Activated T-cell treated with anti-CD3 and anti-CD28 coated beads, Interleukin-2, amount 50 U/mL, for 72 hours (primary cell): Measurements from ENCODE around the gene TBC1D19. TPM values are rescaled to one million over a fixed set of nuclear protein-coding genes. Genes with fewer than 3 reads are reported as not detected.
"Not testable (repeated sequence)": the region's sequence is repeated elsewhere in the genome, so short reads cannot be mapped to it uniquely, and the experiment has no call there.

ENCODE experiments used
- ATAC-seq, 2 donors: fragments of 150-1000 bp; cut with Tn5 transposase; replicated peaks in 1 of 2; 2 replicates each; pipeline ENCODE4 v1.10.0; 2021; ENCODE audit warnings: moderate library complexity in 2 of 2, mild to moderate bottlenecking in 1 of 2
- DNase-seq, 2 donors: peaks; one replicate each; pipeline ENCODE4 v3.0.0; 2021 to 2022; ENCODE audit warnings: mixed read lengths in 1 of 2
- H3K27ac Mint-ChIP-seq: one replicate; pipeline ENCODE4 v1.8.0; 2022; ENCODE audit warnings: mild to moderate bottlenecking, moderate library complexity, mixed read lengths
- H3K27me3 Mint-ChIP-seq: one replicate; pipeline ENCODE4 v1.8.0; 2022; ENCODE audit warnings: low read depth, mixed read lengths
- H3K36me3 Mint-ChIP-seq, 2 donors: one replicate each; pipeline ENCODE4 v1.8.0; 2022; ENCODE audit warnings: mixed read lengths in 2 of 2, mild to moderate bottlenecking in 1 of 2; ENCODE audit not compliant: insufficient read depth in 2 of 2
- H3K4me1 Mint-ChIP-seq: one replicate; pipeline ENCODE4 v1.8.0; 2022; ENCODE audit warnings: low read depth, mixed read lengths
- H3K4me3 Mint-ChIP-seq, 2 donors: one replicate each; pipeline ENCODE4 v1.8.0; 2022; ENCODE audit warnings: mild to moderate bottlenecking in 2 of 2, mixed read lengths in 2 of 2, moderate library complexity in 2 of 2
- H3K9me3 Mint-ChIP-seq, 2 donors: one replicate each; pipeline ENCODE4 v1.8.0; 2022; ENCODE audit warnings: mixed read lengths in 2 of 2
- total RNA-seq, 2 donors: library from RNA; stranded (reverse); gene quantifications; one replicate each; pipeline ENCODE4 v1.2.3, GENCODE V29; 2022

TBC1D19 gene
- total RNA-seq, 2 donors from 2014 or later = 7.6 to 7.9 TPM

DNA sequence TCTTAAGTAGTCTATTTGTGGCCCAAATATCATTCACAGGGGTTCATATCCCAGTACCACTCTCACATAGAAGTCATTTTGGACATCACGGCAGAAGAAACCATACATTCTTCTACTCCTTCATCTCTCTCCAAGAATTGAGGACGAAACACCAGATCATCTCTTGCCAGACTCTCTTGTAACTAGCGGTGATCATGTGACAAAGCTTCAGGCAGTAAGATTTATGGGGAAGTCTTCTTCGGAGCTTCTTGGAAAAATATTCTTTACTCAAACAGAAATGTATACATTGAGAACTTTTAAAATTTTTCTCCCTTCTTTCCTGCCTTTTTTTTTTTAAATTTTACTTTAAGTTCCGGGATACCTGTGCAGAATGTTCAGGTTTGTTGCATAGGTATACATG is 4.7 kb upstream of the TBC1D19 start:
- Mint-ChIP-seq H3K36me3 (peaks cover 2 to 5% of the 10 kb centered on the region in 2 donors), H3K4me1 (peaks cover 23% of the 10 kb centered on the region), H3K9me3 (peaks cover 0 to 2% of the 10 kb centered on the region in 2 donors), H3K27ac (no peak overlapping the region), H3K27me3 (peaks cover 5% of the 10 kb centered on the region), H3K4me3 (no peak overlapping the region)
- no peak for ATAC-seq
- DNase-seq = no peak

DNA sequence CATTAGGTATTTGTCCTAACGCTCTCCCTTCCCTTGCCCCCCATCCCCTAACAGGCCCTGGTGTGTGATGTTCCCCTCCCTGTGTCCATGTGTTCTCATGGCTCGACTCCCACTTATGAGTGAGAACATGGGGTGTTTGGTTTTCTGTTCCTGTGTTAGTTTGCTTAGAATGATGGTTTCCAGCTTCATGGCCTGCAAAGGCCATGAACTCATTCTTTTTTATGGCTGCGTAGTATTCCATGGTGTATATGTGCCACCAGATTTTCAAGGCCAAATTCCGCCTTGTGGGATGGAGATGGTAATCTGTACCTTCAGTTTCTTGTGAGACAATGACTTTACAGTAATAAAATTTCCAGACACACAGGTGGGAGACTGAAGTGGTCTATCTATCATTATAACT is 2.5 kb upstream of the TBC1D19 start:
- not testable (repeated sequence) for H3K36me3 Mint-ChIP-seq, DNase-seq, H3K27ac Mint-ChIP-seq, H3K9me3 Mint-ChIP-seq, H3K27me3 Mint-ChIP-seq, ATAC-seq, H3K4me3 Mint-ChIP-seq
- peaks cover 41% of the 10 kb centered on the region for H3K4me1 Mint-ChIP-seq

DNA sequence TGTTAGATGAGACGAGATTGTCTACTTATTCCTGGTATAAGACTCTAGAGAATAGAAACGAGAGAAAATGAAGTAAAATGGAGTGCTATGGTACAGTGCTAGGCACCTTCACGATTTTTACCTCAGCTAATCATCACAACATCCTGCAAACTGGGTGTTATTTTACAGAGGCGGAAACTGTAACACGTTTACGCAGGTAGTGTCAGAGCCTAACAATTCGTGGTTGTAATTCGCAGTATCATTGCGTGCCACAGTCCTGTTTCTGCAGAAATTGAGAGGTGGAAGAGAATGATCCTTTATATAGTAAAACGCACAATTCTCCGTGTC is 383 bp upstream of the TBC1D19 start:
- DNase-seq (no peak), ATAC-seq (peak; percentile 82 to 83)
- peak overlapping the region; percentile 97 to 99 for H3K4me3 Mint-ChIP-seq
- peaks cover 39% of the 10 kb centered on the region for H3K4me1 Mint-ChIP-seq
- H3K27me3 Mint-ChIP-seq = no peaks in the 10 kb centered on the region
- peaks cover 2 to 6% of the 10 kb centered on the region in 2 donors for H3K36me3 Mint-ChIP-seq
- H3K9me3 Mint-ChIP-seq = peaks cover 0 to 2% of the 10 kb centered on the region in 2 donors
- H3K27ac Mint-ChIP-seq = peak overlapping the region; percentile 99

DNA sequence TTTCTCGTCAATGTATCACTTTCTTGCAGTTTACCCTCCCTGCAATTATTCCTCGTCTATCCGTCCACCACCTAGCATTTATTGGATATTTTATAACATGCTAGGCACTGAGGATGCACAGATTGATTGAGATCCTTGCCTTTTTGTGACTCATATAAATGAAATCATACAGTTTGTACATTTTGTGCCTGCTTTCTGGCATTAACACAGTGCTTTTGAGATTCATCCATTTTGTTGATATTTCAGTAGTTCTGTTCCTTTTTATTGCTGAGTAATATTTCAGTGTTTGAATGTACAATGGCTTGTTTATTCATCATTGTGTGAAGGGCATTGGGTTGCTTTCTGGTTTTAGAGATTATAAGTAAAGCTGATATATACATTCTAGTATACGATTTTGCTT is 841 bp downstream of the TBC1D19 start:
- H3K9me3 Mint-ChIP-seq = peaks cover 0 to 2% of the 10 kb centered on the region in 2 donors

DNA sequence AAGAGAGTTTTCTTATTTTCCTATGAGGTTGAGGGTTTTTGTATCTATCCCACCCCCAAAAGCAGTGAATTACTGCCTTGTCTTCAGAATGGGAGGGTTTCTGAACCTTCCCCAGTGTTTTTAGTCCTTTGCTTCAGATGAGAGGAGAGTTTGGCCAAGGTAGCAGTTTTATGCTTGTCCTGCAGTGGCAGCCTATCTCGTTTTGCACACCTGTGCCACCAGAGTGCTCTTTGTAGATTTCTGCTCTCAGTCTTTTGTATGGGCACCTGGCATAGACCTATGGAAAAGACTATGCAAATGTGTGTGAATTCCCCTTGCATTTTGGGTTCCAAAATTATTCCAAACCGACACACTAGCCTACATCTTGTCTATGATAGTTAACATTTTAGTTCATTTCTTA is 5.8 kb downstream of the TBC1D19 start:
- Mint-ChIP-seq H3K4me3 (no peak overlapping the region), H3K27ac (no peak overlapping the region), H3K36me3 (peaks cover 0 to 4% of the 10 kb centered on the region in 2 donors), H3K4me1 (peaks cover 25% of the 10 kb centered on the region), H3K9me3 (no peaks in the 10 kb centered on the region), H3K27me3 (no peaks in the 10 kb centered on the region)
- DNase-seq (no peak), ATAC-seq (no peak)

More for the DNA sequence above, 841 bp downstream of the TBC1D19 start:
- H3K27me3 Mint-ChIP-seq = no peaks in the 10 kb centered on the region
- H3K27ac Mint-ChIP-seq = peak overlapping the region; percentile 99
- peaks cover 44% of the 10 kb centered on the region for H3K4me1 Mint-ChIP-seq
- ATAC-seq (no peak), DNase-seq (no peak)
- peak overlapping the region; percentile 97 to 99 for H3K4me3 Mint-ChIP-seq
- H3K36me3 Mint-ChIP-seq = peaks cover 2 to 6% of the 10 kb centered on the region in 2 donors

DNA sequence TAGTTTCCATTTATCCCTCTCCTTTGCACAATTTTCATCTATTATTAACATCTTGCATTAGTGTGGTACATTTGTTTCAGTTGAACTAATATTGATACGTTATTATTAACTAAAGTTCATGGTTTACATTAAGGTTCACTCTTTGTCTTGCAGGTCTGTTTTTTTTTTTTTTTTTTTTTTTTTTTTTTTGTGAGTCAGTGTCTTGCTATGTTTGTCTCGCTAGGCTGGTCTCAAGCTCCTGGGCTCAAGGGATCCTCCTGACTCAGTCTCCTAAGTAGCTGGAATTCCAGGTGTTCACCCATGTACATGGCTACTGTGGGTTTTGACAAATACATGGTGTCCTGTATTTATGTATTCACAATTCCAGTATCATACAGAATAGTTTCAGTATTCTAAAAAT is 6.8 kb downstream of the TBC1D19 start:
- no peaks in the 10 kb centered on the region for H3K27me3 Mint-ChIP-seq
- no peak overlapping the region for H3K4me3 Mint-ChIP-seq
- no peaks in the 10 kb centered on the region for H3K9me3 Mint-ChIP-seq
- H3K36me3 Mint-ChIP-seq = peaks cover 0 to 4% of the 10 kb centered on the region in 2 donors
- DNase-seq (no peak), ATAC-seq (no peak)
- no peak overlapping the region for H3K27ac Mint-ChIP-seq
- peaks cover 24% of the 10 kb centered on the region for H3K4me1 Mint-ChIP-seq

DNA sequence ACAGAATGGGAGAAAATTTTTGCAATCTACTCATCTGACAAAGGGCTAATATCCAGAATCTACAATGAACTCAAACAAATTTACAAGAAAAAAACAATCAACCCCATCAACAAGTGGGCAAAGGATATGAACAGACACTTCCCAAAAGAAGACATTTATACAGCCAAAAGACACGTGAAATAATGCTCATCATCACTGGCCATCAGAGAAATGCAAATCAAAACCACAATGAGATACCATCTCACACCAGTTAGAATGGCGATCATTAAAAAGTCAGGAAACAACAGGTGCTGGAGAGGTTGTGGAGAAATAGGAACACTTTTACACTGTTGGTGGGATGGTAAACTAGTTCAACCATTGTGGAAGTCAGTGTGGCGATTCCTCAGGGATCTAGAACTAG is 9.7 kb downstream of the TBC1D19 start:
- H3K27ac Mint-ChIP-seq, H3K4me3 Mint-ChIP-seq, H3K36me3 Mint-ChIP-seq, H3K27me3 Mint-ChIP-seq, H3K9me3 Mint-ChIP-seq, DNase-seq, ATAC-seq: not testable (repeated sequence)
- H3K4me1 Mint-ChIP-seq = peaks cover 17% of the 10 kb centered on the region

DNA sequence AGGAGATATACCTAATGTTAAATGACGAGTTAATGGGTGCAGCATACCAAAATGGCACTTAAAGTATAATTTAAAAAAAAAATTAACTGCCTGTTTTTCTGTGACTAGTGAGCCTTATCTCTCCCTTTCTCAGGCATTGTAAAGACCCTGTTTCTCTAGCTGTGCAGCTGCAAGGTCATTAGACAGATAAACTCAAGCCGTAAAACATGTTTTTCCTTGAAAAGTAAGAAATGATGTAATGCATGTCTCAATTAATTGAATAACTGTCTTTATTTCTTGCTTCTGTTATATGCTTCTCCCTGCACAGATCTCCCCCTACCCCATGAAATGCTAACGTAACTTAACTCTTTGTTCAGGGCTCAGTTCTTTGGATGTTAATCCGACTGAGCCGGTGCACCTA is 10.5 kb downstream of the TBC1D19 start:
- H3K4me3 Mint-ChIP-seq = no peak overlapping the region
- H3K9me3 Mint-ChIP-seq = no peaks in the 10 kb centered on the region
- ATAC-seq = no peak
- H3K27me3 Mint-ChIP-seq = no peaks in the 10 kb centered on the region
- H3K27ac Mint-ChIP-seq = no peak overlapping the region
- peaks cover 15% of the 10 kb centered on the region for H3K4me1 Mint-ChIP-seq
- DNase-seq = no peak
- peaks cover 0 to 2% of the 10 kb centered on the region in 2 donors for H3K36me3 Mint-ChIP-seq

DNA sequence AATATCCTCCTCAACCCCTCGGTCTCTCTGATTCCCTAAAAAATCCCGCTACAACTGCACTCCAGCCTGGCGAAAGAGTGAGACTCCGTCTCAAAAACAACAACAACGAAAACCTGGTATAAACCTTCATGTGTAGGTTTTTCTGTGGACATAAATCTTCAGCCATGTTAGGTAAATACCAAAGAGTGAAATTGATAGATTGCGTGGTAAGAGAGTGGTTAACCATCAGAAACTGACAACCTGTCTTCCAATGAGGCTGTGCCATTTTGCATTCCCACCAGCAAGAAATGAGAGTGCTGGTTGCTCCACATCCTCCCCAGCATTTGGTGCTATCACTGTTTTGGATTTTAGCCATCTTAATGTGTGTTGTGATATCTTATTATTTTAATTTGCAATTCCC is 10.9 kb downstream of the TBC1D19 start:
- H3K27me3 Mint-ChIP-seq = no peaks in the 10 kb centered on the region
- H3K4me3 Mint-ChIP-seq = no peak overlapping the region
- H3K9me3 Mint-ChIP-seq = no peaks in the 10 kb centered on the region
- DNase-seq = no peak
- peaks cover 0 to 2% of the 10 kb centered on the region in 2 donors for H3K36me3 Mint-ChIP-seq
- no peak overlapping the region for H3K27ac Mint-ChIP-seq
- H3K4me1 Mint-ChIP-seq = peaks cover 11% of the 10 kb centered on the region
- peak in 1 of 2 donors; percentile 40 for ATAC-seq

DNA sequence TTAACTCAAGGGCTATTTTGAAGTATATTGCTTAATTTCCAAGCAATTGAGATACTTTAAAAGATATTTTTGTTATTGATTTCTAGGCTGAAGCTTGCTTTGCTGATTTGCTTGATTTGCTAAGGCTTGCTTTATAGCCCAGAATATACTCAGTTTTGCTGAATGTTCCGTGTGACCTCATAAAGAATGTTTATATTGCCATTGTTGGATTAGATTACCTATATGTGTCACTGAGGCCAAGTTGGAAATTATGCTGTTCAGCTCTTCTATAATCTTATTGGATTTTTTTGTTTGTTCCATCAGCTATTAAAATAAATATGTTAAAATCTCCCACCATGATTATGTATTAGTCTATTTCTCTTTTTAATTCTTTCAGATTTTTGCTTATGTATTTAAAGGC is 13.0 kb downstream of the TBC1D19 start:
- no peak overlapping the region for H3K4me3 Mint-ChIP-seq
- peaks cover 11% of the 10 kb centered on the region for H3K4me1 Mint-ChIP-seq
- peaks cover 0 to 3% of the 10 kb centered on the region in 2 donors for H3K9me3 Mint-ChIP-seq
- peaks cover 2 to 5% of the 10 kb centered on the region in 2 donors for H3K36me3 Mint-ChIP-seq
- H3K27me3 Mint-ChIP-seq = no peaks in the 10 kb centered on the region
- ATAC-seq = no peak
- no peak for DNase-seq
- H3K27ac Mint-ChIP-seq = no peak overlapping the region

DNA sequence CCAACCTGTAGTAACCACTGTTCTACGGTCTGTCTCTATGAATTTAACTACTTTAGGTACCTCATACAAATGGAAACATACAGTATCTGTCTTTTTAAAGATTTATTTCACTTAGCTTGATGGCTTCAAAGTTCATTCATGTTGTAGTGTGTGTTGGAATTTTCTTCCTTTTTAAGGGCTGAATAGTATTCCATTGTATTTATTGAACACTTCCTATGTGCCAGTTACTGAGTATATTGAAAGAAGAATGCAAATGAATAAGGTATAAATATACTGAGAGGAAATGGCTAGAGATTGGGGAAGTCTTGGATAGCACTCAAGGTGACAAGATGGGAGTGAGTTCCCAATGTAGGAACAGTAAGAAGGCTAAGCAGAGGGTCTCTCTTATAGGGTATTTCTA is 17.3 kb downstream of the TBC1D19 start:
- Mint-ChIP-seq H3K27ac (no peak overlapping the region), H3K9me3 (peaks cover 0 to 3% of the 10 kb centered on the region in 2 donors), H3K27me3 (no peaks in the 10 kb centered on the region), H3K4me1 (no peaks in the 10 kb centered on the region), H3K36me3 (peaks cover 2 to 3% of the 10 kb centered on the region in 2 donors), H3K4me3 (no peak overlapping the region)
- ATAC-seq = no peak
- DNase-seq = no peak

DNA sequence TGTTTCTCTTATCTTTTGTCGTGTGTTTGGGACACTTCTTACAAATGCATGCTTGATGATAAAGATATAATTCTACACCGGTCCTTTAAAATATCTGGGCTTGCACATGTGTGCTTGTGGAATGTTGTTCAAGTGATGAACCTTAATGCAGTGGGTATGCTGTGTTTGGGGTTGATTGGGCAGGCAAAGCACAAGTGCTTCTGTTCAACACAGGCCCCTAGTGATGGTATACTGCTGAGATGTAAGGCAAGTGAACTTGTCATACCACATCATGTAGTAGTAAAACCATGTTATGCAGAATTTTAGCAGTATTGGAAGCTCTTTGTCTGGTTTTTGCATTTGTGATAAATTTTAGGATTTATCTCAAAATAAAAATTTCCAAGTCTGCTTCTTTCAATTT is 23.9 kb downstream of the TBC1D19 start:
- Mint-ChIP-seq H3K36me3 (no peaks in the 10 kb centered on the region), H3K27me3 (no peaks in the 10 kb centered on the region), H3K27ac (no peak overlapping the region), H3K4me3 (no peak overlapping the region), H3K9me3 (no peaks in the 10 kb centered on the region), H3K4me1 (peaks cover 15% of the 10 kb centered on the region)
- DNase-seq = no peak
- no peak for ATAC-seq

DNA sequence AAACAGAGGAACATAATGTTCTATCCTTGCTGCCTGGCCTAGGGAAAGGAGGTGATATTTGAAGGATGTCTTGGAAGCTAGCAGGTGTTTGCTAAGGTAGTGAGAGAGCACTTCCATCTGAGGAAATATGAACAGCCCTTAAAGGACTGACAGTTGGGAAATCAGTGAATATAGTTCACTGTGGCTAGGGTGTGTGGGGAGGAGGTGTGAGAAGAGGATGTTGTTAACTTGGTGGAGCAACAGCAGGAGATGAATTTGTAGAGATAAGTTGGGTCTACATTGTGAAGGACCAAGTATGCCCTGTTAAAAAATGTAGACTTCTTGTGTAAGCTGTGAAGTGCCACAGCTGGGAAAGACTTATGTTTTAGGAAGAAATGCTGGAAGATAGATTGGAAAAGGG is 25.5 kb downstream of the TBC1D19 start:
- no peak overlapping the region for H3K27ac Mint-ChIP-seq
- H3K4me3 Mint-ChIP-seq = no peak overlapping the region
- DNase-seq (no peak), ATAC-seq (no peak)
- H3K4me1 Mint-ChIP-seq = peaks cover 20% of the 10 kb centered on the region
- H3K9me3 Mint-ChIP-seq = no peaks in the 10 kb centered on the region
- no peaks in the 10 kb centered on the region for H3K27me3 Mint-ChIP-seq
- H3K36me3 Mint-ChIP-seq = no peaks in the 10 kb centered on the region

DNA sequence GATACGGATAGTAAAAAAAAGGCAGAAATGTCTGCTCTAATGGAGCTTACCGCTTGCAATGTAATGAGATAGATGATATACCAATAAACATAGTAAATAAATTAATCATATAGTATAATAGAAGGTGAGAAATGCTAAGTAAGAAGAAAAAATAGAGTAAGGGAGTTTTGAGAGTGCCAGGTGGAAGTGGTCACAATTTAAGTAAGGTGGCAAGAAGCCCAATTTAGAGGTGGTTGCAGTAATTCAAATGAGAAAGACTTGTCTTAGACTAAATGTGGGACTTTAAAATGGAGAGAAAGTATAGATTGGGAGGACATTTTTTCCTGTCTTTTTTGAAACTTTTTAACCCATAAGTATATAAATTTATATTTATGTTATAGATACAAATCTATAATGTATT is 26.0 kb downstream of the TBC1D19 start:
- DNase-seq = no peak
- Mint-ChIP-seq H3K4me1 (peaks cover 20% of the 10 kb centered on the region), H3K36me3 (no peaks in the 10 kb centered on the region), H3K9me3 (no peaks in the 10 kb centered on the region), H3K27ac (no peak overlapping the region), H3K27me3 (no peaks in the 10 kb centered on the region), H3K4me3 (no peak overlapping the region)
- no peak for ATAC-seq
